Esophagus muscularis mucosa (tissue), 3 donors: Measurements from ENCODE around the gene FAM107B.

Source experiments
- POLR2AphosphoS5 ChIP-seq, 2 donors: sonication (generic); formaldehyde crosslinking; IDR thresholded peaks; one replicate each; pipeline ENCODE4 v1.6.1; 2017; ENCODE audit warnings: antibody characterized with exemption in 2 of 2
- TF ChIP-seq, protein P1 (sequence below), 3 experiments: fragments of 200-600 bp in 2 of 3; fragments of 450-650 bp in 1 of 3; sonication (generic) in 2 of 3; IDR thresholded peaks; one replicate each; pipeline ENCODE4 v1.5.1; 2017 to 2019; ENCODE audit warnings: antibody characterized with exemption in 3 of 3, mild to moderate bottlenecking in 2 of 3, moderate library complexity in 1 of 3

DNA sequence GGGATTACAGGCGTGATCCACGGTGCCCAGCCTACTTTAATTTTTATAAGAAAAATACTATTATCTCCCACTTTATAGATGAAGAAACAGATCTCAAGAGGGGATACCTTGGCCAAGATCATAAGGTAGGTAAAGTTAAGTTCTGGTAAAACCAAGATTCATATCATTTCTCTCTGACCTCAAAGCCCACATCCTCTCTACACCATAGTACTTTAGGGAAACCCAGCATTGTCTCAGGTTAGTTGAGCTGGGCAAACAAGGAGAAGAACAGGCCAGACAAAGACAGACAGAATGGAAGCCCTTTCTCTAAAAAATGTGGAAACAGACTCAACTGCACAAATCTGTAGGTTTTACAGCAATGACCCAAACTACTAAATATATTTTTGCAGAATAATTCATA, 246.2 kb downstream of the FAM107B start:
- TF ChIP-seq, protein P1, sequence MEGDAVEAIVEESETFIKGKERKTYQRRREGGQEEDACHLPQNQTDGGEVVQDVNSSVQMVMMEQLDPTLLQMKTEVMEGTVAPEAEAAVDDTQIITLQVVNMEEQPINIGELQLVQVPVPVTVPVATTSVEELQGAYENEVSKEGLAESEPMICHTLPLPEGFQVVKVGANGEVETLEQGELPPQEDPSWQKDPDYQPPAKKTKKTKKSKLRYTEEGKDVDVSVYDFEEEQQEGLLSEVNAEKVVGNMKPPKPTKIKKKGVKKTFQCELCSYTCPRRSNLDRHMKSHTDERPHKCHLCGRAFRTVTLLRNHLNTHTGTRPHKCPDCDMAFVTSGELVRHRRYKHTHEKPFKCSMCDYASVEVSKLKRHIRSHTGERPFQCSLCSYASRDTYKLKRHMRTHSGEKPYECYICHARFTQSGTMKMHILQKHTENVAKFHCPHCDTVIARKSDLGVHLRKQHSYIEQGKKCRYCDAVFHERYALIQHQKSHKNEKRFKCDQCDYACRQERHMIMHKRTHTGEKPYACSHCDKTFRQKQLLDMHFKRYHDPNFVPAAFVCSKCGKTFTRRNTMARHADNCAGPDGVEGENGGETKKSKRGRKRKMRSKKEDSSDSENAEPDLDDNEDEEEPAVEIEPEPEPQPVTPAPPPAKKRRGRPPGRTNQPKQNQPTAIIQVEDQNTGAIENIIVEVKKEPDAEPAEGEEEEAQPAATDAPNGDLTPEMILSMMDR (IDR thresholded peaks at IDR 0.05) = no peak
- no peak for TF ChIP-seq POLR2AphosphoS5 (IDR thresholded peaks at IDR 0.05)
